K562 (cell line): ENCODE measurements around the gene STK25. TPM values are rescaled to one million over a fixed set of nuclear protein-coding genes. Genes with fewer than 3 reads are reported as not detected.
A peak's percentile ranks its signal among the peaks of the same experiment; 100 is the strongest.

Experiments used
- ATAC-seq: fragments of 200-7000 bp; cut with Tn5 transposase; 3 replicates; pipeline ENCODE4 v1.9.1; 2020; ENCODE audit warnings: moderate library complexity
- BruUV-seq: library from RNA; stranded (reverse); fragments of 400-500 nt; replicated peaks from 2 replicates; lab custom pipeline; 2021; lab: Mats Ljungman, UMichigan
- CTCF ChIA-PET: fragments of 300-600 bp; formaldehyde crosslinking; extraction: SDS; loops from one replicate; lab custom pipeline; 2021; ENCODE audit warnings: low intra/inter-chr PET ratio; lab: Yijun Ruan, JAX
- POLR2A ChIA-PET: fragments of 300-600, 350-650 bp; sonication (Branson Sonifier 250); formaldehyde crosslinking; extraction: SDS; loops from one replicate; lab custom pipeline; 2021; ENCODE audit warnings: antibody characterized with exemption, inconsistent platforms; lab: Yijun Ruan, JAX
- DNase-seq, 4 experiments: peaks; one replicate each; pipeline versions ENCODE4 v3.0.0 to v3.0.0-alpha.2; 2011 to 2018; ENCODE audit warnings: low spot score in 3 of 4, mixed read lengths in 3 of 4; ENCODE audit errors: extremely low read depth in 1 of 4
- FAIRE-seq: peaks from 2 replicates; lab custom pipeline; 2011; peaks lifted over from hg19 to GRCh38; lab: Jason Lieb, UNC
- H2AFZ ChIP-seq: 2 replicates; pipeline ENCODE4 v1.6.0; 2011; ENCODE audit warnings: low read depth, low read length, control low read depth, inconsistent platforms
- H3K27ac ChIP-seq: fragments of 200-600 bp; 3 replicates; pipeline ENCODE4 v1.8.0; 2011; ENCODE audit warnings: low read depth, mild to moderate bottlenecking, control low read depth, inconsistent platforms, low read length, moderate library complexity, mixed read lengths; ENCODE audit errors: extremely low read depth
- H3K27me3 ChIP-seq, 2 experiments: fragments of 300-600 bp in 1 of 2; 2 replicates in 1 of 2; 3 replicates in 1 of 2; pipeline versions ENCODE4 v1.6.0 to v1.8.0; 2011; ENCODE audit warnings: inconsistent platforms in 2 of 2, low read length in 2 of 2, mild to moderate bottlenecking in 1 of 2, mixed read lengths in 1 of 2, moderate library complexity in 1 of 2; ENCODE audit not compliant: control insufficient read depth in 2 of 2, insufficient read depth in 2 of 2
- H3K36me3 ChIP-seq: fragments of 300-600 bp; 3 replicates; pipeline ENCODE4 v1.8.0; 2011; ENCODE audit warnings: mild to moderate bottlenecking, low read length, inconsistent platforms; ENCODE audit not compliant: control insufficient read depth, insufficient read depth
- H3K4me1 ChIP-seq, 2 experiments: fragments of 200-600 bp in 1 of 2; replicated peaks in 1 of 2; 2 replicates in 1 of 2; 3 replicates in 1 of 2; pipeline versions ENCODE4 v1.5.1 to v1.8.0; 2011; ENCODE audit warnings: inconsistent platforms in 2 of 2, low read length in 2 of 2, mild to moderate bottlenecking in 1 of 2, mixed read lengths in 1 of 2, moderate library complexity in 1 of 2; ENCODE audit not compliant: control insufficient read depth in 2 of 2, insufficient read depth in 2 of 2
- H3K4me2 ChIP-seq: 2 replicates; pipeline ENCODE4 v1.6.1; 2011; ENCODE audit warnings: low read length, control low read depth, inconsistent platforms, mixed read lengths; ENCODE audit not compliant: insufficient read depth
- H3K4me3 ChIP-seq: fragments of 200-600 bp; sonication (generic), shearing (Covaris generic); 2 replicates; pipeline ENCODE4 v1.5.1; 2016; ENCODE audit warnings: control low read depth, inconsistent platforms
- H3K79me2 ChIP-seq: fragments of 200-600 bp; 3 replicates; pipeline ENCODE4 v1.8.0; 2011; ENCODE audit warnings: low read length, inconsistent platforms; ENCODE audit not compliant: control insufficient read depth, insufficient read depth
- H3K9ac ChIP-seq, 2 experiments: 2 replicates each; pipeline versions ENCODE4 v1.6.0 to v1.6.1; 2011; ENCODE audit warnings: low read depth in 2 of 2, low read length in 2 of 2, control low read depth in 1 of 2, inconsistent platforms in 1 of 2, mild to moderate bottlenecking in 1 of 2, mixed read lengths in 1 of 2; ENCODE audit not compliant: insufficient read depth in 1 of 2
- H3K9me1 ChIP-seq: one replicate; pipeline ENCODE4 v1.6.0; 2011; ENCODE audit warnings: inconsistent platforms, mild to moderate bottlenecking, low read length, moderate library complexity; ENCODE audit not compliant: control insufficient read depth, insufficient read depth
- H3K9me3 ChIP-seq: replicated peaks from 2 replicates; pipeline ENCODE4 v1.5.1; 2011; ENCODE audit warnings: low read depth, low read length, inconsistent platforms; ENCODE audit not compliant: control insufficient read depth, insufficient read depth
- H4K20me1 ChIP-seq: replicated peaks from 2 replicates; pipeline ENCODE4 v1.6.1; 2011; ENCODE audit warnings: low read length, inconsistent platforms, mixed read lengths; ENCODE audit not compliant: control insufficient read depth, insufficient read depth
- CTCF ChIP-seq, 3 experiments: IDR thresholded peaks in 2 of 3; conservative IDR thresholded peaks in 1 of 3; 2 replicates each; pipeline ENCODE4 v1.5.1; 2011 to 2012; ENCODE audit warnings: low read length in 3 of 3, mild to moderate bottlenecking in 3 of 3, control low read depth in 2 of 3, improper control_type of control experiment in 1 of 3, inconsistent platforms in 1 of 3, low read depth in 1 of 3, mixed read lengths in 1 of 3, moderate library complexity in 1 of 3; ENCODE audit not compliant: insufficient read depth in 2 of 3
- EGR1 ChIP-seq: fragments of 450-650 bp; conservative IDR thresholded peaks from 2 replicates; pipeline ENCODE4 v1.6.1; 2017; ENCODE audit warnings: mild to moderate bottlenecking
- ESRRA ChIP-seq: fragments of 450-650 bp; IDR thresholded peaks from 2 replicates; pipeline ENCODE4 v1.6.1; 2014; ENCODE audit warnings: low read depth, mild to moderate bottlenecking, moderate library complexity, borderline replicate concordance
- FOXK2 ChIP-seq, 2 experiments: fragments of 450-650 bp; IDR thresholded peaks in 1 of 2; conservative IDR thresholded peaks in 1 of 2; 2 replicates each; pipeline ENCODE4 v1.6.1; 2016; ENCODE audit warnings: low read depth in 2 of 2, mild to moderate bottlenecking in 1 of 2
- L3MBTL2 ChIP-seq: fragments of 450-650 bp; IDR thresholded peaks from 2 replicates; pipeline ENCODE4 v1.6.1; 2016; ENCODE audit warnings: mild to moderate bottlenecking, moderate library complexity
- MIER1 ChIP-seq: fragments of 450-650 bp; IDR thresholded peaks from 2 replicates; pipeline ENCODE4 v1.6.1; 2016; ENCODE audit warnings: antibody characterized with exemption, mild to moderate bottlenecking, low read depth
- PHB ChIP-seq: fragments of 250-450 bp; sonication (Bioruptor Pico); IDR thresholded peaks from 2 replicates; pipeline ENCODE4 v1.5.0; 2021
- PHF21A ChIP-seq: fragments of 450-650 bp; IDR thresholded peaks from 2 replicates; pipeline ENCODE4 v1.6.1; 2017; ENCODE audit warnings: low read depth, borderline replicate concordance
- POLR2H ChIP-seq: IDR thresholded peaks from 2 replicates; pipeline ENCODE4 v1.6.1; 2016; ENCODE audit warnings: missing genetic modification characterization, low read depth, mild to moderate bottlenecking, control low read depth, missing compliant biosample characterization, moderate library complexity
- PRMT5 ChIP-seq: sonication (generic); formaldehyde crosslinking; IDR thresholded peaks from 2 replicates; pipeline ENCODE4 v1.5.0; 2020; ENCODE audit warnings: missing genetic modification reagents
- SOX6 ChIP-seq: fragments of 450-650 bp; IDR thresholded peaks from 2 replicates; pipeline ENCODE4 v1.6.1; 2014; ENCODE audit warnings: mild to moderate bottlenecking
- XRCC3 ChIP-seq: fragments of 450-650 bp; IDR thresholded peaks from 2 replicates; pipeline ENCODE4 v1.6.1; 2017; ENCODE audit warnings: mild to moderate bottlenecking, moderate library complexity
- ZNF165 ChIP-seq: fragments of 250-450 bp; sonication (Bioruptor Pico); IDR thresholded peaks from 2 replicates; pipeline ENCODE4 v1.4.0; 2020; ENCODE audit warnings: borderline replicate concordance
- ZNF699 ChIP-seq: fragments of 250-450 bp; sonication (Bioruptor Pico); IDR thresholded peaks from 2 replicates; pipeline ENCODE4 v1.8.0; 2021; ENCODE audit warnings: mild to moderate bottlenecking, moderate library complexity; ENCODE audit not compliant: insufficient replicate concordance
- WGBS: fragments of 100-300 bp; shearing (Covaris generic); methylation state at CpG from one replicate; pipeline ENCODE4 v1.1.6; 2016; ENCODE audit warnings: low coverage, mixed read lengths; ENCODE audit not compliant: insufficient coverage; ENCODE audit errors: missing lambda C conversion rate; 5-methylcytosine and 5-hydroxymethylcytosine counted together
- in situ Hi-C: fragments of 300-500 bp; cut with MboI; formaldehyde crosslinking; loops from 4 replicates; pipeline ENCODE4 v1.15.0; 2018; ENCODE audit warnings: inconsistent platforms, mixed read lengths
- intact Hi-C: fragments of 100-400 bp; cut with micrococcal nuclease; formaldehyde crosslinking; loops from 2 replicates; pipeline ENCODE4 v1.14.2; 2022
- polyA plus RNA-seq, 8 experiments: library from polyadenylated mRNA; depleted of rRNA in 4 of 8; stranded (reverse) in 5 of 8; unstranded in 3 of 8; fragments of >200 nt; fragmentation: Nextera tagmentation in 2 of 8; fragmentation: Illumina TruSeq in 1 of 8; extraction: Ambion mirVana in 2 of 8; extraction: Trizol in 1 of 8; gene quantifications; 2 replicates each; pipeline versions ENCODE4 v1.2.1 to v1.2.3, GENCODE V29; 2011 to 2014; ENCODE audit warnings: inconsistent platforms in 1 of 8, missing spikeins in 1 of 8
- total RNA-seq, 7 experiments: library from RNA; depleted of rRNA in 6 of 7; stranded (reverse); fragments of >200 nt in 6 of 7; fragmentation: Illumina TruSeq in 2 of 7; extraction: Trizol in 2 of 7; gene quantifications; 2 replicates each; pipeline versions ENCODE4 v1.2.1 to v1.2.3, GENCODE V29; 2011 to 2021; ENCODE audit warnings: low replicate concordance in 1 of 7
- TF ChIP-seq, protein P1 (sequence below): sonication (generic); formaldehyde crosslinking; IDR thresholded peaks from 2 replicates; pipeline ENCODE4 v1.8.0; 2022; ENCODE audit warnings: mild to moderate bottlenecking, low read depth, missing genetic modification reagents
- TF ChIP-seq, protein P2 (sequence below): fragments of 250-450 bp; sonication (Bioruptor Pico); IDR thresholded peaks from 2 replicates; pipeline ENCODE4 v1.5.0; 2021; ENCODE audit warnings: mild to moderate bottlenecking, moderate library complexity

The STK25 gene
- total and polyA plus RNA-seq, 9 of the 15 experiments (the other 6 are each of a cell fraction or from before 2014, with no cell fraction given): 5.4 to 177 (median 116) TPM

DNA sequence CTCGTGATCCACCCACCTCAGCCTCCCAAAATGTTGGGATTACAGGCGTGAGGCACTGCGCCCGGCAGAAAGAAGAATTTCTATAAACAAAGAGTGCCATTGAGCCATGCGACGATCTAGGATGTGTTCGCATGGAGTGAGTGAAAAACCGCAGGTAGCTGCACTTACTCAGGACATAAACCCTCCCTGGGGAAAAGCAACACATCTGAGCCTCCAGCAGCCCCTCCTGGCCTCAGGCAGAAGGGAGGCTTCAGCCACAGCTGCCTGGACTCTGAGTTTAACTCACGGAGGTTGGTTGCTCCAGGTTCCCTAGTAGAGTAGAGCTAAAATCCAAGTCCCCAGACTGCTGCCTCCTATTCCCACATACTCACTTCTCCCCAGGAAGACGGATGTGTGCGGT, 11.3 kb upstream of the STK25 start:
- no peaks in the 10 kb centered on the region for H3K9me1 ChIP-seq
- H3K27ac ChIP-seq: no peak overlapping the region
- H3K4me1 ChIP-seq: no peaks in the 10 kb centered on the region
- no TSS peak for BruUV-seq
- FAIRE-seq: no peak
- ChIA-PET CTCF (no interaction called here), POLR2A (interaction anchor here (0.7 to 0.9 kb wide), 2 partner anchors 8 to 10 kb away, joined by 3 read pairs; no protein-coding TSS in a partner anchor)
- H2AFZ ChIP-seq: peak overlapping the region; percentile 44; the same call in 1 of the 2 replicates
- 61% methylated on average over 10 of the region's 11 CpGs for WGBS
- no peak overlapping the region for H3K4me3 ChIP-seq
- intact Hi-C loops (no loop called here), in situ Hi-C loops (no loop called here)
- no peaks in the 10 kb centered on the region for H4K20me1 ChIP-seq
- no peaks in the 10 kb centered on the region for H3K27me3 ChIP-seq
- H3K9ac ChIP-seq: no peak overlapping the region; a peak in 1 of 4 replicates
- H3K79me2 ChIP-seq: no peaks in the 10 kb centered on the region
- no peak for TF ChIP-seq FOXK2 (conservative IDR thresholded peaks at IDR 0.05 in 1 of 2, IDR thresholded peaks at IDR 0.05 in 1 of 2; ENCODE audit: low read depth in 2 of 2)
- TF ChIP-seq L3MBTL2: no peak
- TF ChIP-seq ESRRA: no peak
- no peak for TF ChIP-seq ZNF165
- TF ChIP-seq CTCF (IDR thresholded peaks at IDR 0.05 in 2 of 3, conservative IDR thresholded peaks at IDR 0.05 in 1 of 3; ENCODE audit: insufficient read depth in 2 of 3, low read depth in 1 of 3, low read length in 3 of 3): no peak
- no peak for TF ChIP-seq ZNF699
- no peak for TF ChIP-seq POLR2H (tag)
- TF ChIP-seq MIER1: no peak
- TF ChIP-seq SOX6: no peak
- TF ChIP-seq EGR1: no peak
- TF ChIP-seq, protein P1, sequence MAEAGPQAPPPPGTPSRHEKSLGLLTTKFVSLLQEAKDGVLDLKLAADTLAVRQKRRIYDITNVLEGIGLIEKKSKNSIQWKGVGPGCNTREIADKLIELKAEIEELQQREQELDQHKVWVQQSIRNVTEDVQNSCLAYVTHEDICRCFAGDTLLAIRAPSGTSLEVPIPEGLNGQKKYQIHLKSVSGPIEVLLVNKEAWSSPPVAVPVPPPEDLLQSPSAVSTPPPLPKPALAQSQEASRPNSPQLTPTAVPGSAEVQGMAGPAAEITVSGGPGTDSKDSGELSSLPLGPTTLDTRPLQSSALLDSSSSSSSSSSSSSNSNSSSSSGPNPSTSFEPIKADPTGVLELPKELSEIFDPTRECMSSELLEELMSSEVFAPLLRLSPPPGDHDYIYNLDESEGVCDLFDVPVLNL: no peak
- no peak for TF ChIP-seq PHF21A
- no peak for TF ChIP-seq XRCC3
- TF ChIP-seq, protein P2, sequence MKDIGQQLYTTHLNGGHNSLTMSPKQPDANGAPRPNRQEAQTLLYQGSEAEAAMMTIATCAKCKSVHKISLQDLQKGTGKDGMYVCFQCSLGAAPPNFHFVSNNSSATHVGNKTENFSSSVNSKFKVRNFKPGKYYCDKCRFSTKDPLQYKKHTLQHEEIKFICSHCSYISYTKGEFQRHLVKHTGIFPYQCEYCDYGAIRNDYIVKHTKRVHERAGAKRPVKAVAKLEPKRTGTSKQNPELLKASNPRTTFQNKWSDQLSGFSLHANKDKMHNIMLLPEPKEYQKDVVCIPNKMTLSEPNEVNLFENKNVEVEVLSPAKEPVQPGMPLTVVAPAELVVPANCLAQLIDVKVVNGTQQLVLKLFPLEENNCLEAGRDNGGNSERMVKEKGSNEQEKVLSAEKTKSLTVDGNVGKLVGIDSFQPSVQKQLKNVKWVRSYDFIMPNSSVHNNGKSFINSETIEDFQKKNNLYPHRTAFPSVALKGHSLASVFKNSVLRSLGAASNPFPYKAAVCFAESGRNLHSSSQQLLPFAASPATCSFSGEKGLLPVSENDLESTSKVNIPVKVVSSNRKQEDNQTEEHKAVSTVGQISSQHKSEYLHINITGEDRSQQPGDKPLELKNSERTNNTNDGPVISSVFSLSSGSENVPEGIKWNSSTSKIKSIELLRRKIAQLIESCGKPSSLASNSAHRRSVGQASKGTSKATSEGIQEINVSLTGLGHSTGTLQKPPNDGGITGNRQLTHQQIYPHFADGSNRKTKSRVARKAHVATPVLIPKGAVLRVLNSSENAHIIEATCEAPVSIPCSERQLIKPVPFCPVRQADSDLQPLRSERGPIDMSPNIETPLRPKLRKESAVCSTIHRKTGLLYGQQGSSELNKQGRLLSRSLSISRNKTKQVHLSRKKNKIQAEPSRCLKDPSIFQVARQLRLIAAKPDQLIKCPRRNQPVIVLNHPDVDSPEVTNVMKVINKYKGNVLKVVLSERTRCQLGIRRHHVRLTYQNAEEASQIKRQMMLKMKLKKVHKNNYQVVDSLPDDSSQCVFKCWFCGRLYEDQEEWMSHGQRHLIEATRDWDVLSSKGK (CRISPR knock-in tag): no peak
- TF ChIP-seq PRMT5 (CRISPR knock-in tag): no peak
- TF ChIP-seq PHB (CRISPR knock-in tag): no peak
- TF ChIP-seq, all 486 proteins: peak for 0
- ATAC-seq (no peak), DNase-seq (no peak)
- no peaks in the 10 kb centered on the region; the same call in 1 of the 2 replicates for H3K9me3 ChIP-seq
- H3K36me3 ChIP-seq: no peaks in the 10 kb centered on the region
- H3K4me2 ChIP-seq: no peak overlapping the region
